GM18517 (cell line): ENCODE measurements around the gene SPATA46.
"Not testable (repeated sequence)": the region's sequence is repeated elsewhere in the genome, so short reads cannot be mapped to it uniquely, and the experiment has no call there.

Experiments used
- ATAC-seq: cut with Tn5 transposase; IDR thresholded peaks from one replicate; pipeline ENCODE4 v1.9.1; 2021; ENCODE audit warnings: mild to moderate bottlenecking, moderate library complexity; ENCODE audit not compliant: unreplicated experiment

SPATA46 gene

GRCh38 chr1:162376691-162377090, at the start of gene SPATA46:
Gene SPATA46 (minus strand): TSS chr1:162376854. CDS start chr1:162376790, 64 bp downstream.
- ATAC-seq: no peak

GRCh38 chr1:162422662-162423375, 46.2 kb upstream of the SPATA46 start:
- ATAC-seq: no peak

GRCh38 chr1:162421258-162422164, 44.9 kb upstream of the SPATA46 start:
- ATAC-seq: no peak

DNA sequence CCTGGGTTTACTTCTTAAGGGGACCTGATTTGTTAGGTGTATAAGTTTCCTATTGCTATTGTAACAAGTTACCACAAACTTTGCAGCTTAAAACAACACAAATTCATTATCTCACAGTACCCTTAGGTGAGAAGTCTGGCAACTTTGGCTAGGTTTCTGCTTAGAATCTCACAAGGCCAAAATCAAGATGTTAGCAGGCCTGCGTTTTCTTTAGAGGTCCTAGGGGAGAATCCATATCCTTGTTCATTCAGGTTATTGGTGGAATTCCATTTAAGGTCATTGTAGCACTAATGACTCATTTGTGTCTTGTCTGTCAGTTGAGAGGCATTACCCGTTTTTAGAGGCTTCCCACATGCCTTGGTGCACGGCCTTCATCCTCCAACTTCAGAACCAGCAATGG, 43.5 kb upstream of the SPATA46 start:
- ATAC-seq: no peak

DNA sequence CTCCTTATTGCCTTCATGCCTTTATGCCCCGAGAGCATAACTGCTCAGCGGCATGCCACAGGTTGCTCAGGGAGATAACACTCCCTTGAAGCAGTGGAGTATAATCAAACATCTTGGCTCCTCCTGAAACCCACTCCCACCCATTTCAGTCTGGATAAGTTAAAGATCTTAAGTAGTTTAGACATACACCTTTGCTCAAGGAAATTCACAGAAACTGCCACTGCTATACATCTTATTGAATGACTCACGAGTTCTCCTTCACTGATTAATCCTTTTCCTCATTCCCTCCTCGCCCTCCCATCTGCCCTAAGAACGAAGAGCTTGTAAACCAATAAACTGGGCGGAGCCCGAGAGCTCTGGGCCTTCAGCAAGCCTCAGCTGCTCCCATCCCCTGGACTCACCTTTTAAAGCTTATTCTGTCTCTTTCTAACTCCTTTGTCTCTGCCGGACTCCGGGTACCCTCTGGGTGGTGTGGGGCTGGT, 42.8 kb upstream of the SPATA46 start:
- ATAC-seq: not testable (repeated sequence)

DNA sequence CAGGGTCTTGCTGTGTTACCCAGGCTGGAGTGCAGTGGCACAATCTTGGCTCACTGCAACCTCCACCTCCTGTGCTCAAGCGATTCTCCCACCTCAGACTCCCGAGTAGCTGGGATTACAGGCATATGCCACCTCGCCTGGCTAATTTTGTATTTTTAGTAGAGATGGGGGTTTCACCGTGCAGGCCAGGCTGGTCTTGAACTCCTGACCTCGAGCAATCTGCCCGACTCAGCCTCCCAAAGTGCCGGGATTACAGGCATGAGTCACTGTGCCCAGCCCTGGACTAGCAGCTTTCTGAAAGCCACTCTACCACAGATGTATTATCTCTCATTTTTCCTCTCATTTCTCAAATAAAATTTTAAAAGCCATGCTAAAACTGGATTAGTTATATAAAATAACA, 41.9 kb upstream of the SPATA46 start:
- ATAC-seq: not testable (repeated sequence)

- no peak for ATAC-seq
Measured at GRCh38 chr1:162417650-162418049, 41.0 kb upstream of the SPATA46 start.

- no peak for ATAC-seq
Measured at GRCh38 chr1:162416909-162417308, 40.3 kb upstream of the SPATA46 start.

DNA sequence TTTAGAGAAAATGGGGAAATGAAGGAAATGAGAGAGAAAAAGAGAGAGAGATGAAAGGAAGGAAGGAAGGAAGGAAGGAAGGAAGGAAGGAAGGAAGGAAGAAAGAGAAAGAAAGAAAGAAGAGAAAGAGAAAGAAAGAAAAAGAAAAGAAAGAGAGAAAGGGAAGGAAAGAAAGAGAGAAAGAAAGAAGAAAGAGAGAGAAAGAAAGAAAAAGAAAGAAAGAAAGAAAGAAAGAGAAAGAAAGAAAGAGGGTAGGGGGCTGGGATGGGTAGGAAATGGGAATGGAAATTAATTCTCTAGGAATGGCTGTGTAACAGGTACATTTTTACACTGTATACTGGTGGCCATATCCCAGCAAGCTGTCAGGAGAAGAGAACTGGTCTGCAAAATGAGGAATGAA, 39.6 kb upstream of the SPATA46 start:
- no peak for ATAC-seq

DNA sequence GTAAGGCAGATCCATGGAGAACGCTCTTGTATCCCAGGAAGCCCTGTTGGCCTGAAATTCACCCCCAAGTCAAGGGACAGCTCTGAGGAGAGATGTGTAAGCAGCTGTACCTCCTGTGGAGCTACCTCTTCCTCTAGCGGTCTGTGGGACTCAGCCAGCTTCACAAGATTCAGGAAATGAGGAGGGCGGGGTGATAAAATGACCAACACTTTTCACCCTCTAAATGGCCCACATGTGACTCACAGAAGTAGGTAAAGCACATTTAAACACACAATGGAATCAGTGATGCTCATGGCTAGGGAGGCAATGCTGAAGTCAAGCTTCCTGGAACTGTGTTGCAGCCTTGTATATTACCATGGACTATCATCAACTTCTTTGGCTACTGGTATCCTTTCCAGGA, 35.3 kb upstream of the SPATA46 start, which contains the start of gene SH2D1B:
Gene SH2D1B (minus strand): TSS at position 135 of the 400 bp plus-strand sequence. CDS start 120 bp downstream, at position 15.
- ATAC-seq: no peak

GRCh38 chr1:162407539-162407938, 30.9 kb upstream of the SPATA46 start:
- ATAC-seq: no peak

DNA sequence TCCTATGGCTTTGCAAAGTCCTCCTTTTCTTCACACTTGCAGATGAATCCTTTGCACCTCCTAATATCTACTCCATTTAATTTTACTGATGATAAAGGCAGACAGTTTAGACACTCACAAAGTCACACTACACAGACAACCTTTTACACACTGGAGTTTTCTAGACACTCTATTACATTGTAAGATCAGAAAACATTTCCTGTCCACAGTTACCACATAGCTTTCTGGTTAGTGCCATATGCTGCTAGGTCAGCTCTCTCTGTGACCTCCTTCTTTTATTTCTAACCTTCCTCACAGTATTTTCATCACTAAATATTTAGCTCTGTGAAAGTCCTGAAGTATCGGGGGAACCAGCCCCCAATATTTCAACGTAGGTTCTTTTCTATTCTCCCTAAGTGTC, 30.2 kb upstream of the SPATA46 start:
- ATAC-seq: no peak

DNA sequence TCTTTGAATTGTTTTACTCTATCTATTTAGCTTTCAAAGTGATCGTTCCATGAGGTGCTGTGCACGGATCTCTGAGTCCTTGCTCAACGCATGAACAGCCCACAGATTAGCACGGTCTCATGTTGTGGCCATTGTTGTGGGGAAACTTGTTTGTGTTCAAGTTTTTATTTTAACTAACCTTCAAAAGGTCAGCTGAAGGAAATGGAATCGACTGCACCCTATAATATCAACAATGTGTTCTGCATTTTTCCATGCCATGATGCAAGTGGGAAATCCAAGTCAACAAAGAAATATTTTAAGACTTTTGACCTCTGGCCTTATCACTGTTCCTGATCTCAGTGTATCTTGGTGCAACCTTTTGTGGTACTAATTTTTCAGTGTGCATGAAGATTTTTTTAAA, 29.1 kb upstream of the SPATA46 start:
- ATAC-seq: no peak

DNA sequence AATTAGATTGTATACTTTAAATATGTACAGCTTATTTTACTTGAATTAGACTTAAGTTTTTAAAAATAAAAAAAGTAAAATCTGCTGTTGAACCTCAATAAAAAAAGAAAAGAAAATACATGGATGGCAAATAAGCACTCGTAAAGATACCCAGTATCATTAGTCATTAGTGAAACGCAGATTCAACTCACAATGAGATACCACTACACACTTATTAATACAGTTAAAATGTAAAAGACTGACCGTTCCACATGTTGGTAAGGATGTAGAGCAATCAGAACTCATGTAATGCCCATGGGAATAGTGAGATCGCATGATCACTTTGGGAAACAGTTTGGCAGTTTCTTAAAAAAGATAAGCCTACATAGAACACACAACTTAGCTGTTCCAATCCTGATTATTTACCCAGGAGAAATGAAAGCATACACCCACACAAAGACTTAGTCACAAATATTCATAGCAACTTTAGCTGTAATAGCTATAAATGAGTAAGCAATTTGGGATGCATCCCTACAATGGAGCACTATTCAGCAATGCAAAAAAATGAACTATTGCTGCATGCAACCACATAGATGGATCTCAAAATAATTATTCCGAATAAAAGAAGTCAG, 28.0 kb upstream of the SPATA46 start:
- no peak for ATAC-seq

GRCh38 chr1:162400790-162401355, 24.2 kb upstream of the SPATA46 start:
- no peak for ATAC-seq

DNA sequence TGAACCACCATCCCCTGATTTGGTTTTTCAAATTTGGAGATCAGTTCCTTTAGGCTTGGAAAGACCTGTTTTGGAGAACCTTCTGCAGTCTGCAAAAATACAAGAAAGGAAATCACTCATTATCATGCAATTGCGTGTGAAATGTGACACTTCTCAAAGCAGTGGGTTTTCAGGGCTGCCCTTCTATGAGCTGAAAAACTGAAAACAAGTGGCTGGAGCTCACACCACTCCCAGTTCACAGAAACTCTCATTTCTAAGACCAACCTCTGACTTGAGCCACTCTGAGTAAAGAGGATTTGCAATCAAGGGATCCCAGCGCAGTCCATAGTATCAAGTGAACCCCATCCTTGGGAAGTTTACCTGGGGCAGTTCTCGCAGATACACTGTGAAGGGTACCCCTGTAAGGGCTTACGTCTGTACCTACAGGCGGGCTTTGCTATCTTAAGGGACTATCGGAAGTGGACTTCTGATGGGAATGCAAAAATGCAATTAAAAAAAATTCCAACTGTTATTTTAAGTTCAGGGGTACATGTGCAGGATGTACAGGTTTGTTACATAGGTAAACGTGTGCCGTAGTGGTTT, 22.4 kb upstream of the SPATA46 start:
- no peak for ATAC-seq

DNA sequence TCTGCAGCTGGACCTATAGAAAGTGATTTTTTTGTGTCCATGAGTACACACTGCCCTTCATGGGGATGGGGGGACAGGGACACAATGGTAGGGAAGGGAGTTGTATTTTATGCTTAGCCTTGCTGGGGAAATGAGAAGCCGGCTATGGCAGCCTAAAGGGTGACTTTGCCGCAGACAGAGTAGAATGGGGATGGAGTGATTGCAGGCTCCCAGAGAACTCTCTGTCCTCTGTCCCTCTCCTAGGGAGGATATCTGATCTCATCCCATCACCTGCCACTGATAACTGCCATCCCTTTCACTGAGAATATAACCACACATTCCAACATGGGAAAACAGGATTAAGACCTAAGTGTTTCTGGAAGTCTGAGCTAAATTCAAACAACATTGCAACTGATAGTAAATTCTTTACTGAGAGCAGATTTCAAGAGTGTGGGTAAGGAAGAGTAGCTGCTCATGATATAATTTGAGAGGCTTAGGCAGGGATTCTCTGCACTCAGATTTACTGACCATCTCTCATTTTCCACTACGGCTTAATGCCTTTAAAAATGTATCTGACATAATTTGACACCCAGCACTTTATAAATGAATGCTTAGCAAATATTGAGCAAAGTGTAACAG, 21.4 kb upstream of the SPATA46 start:
- ATAC-seq: no peak

- no peak for ATAC-seq
Measured at GRCh38 chr1:162397039-162397448, 20.4 kb upstream of the SPATA46 start.

- no peak for ATAC-seq
Measured at GRCh38 chr1:162396201-162396906, 19.7 kb upstream of the SPATA46 start.
